C1 segment of cervical spinal cord (tissue), 14 donors: ENCODE data around the gene WWOX.

ENCODE experiments used
- DNase-seq, 14 donors: peaks; one replicate each; lab custom pipeline; 2025; lab: John Stamatoyannopoulos, UW

The WWOX gene

GRCh38 chr16:78194948-78195347 is 95.5 kb downstream of the WWOX start:
- DNase-seq = no peak

- DNase-seq = no peak
These were observed 96.3 kb downstream of the WWOX start for GRCh38 chr16:78195797-78196196.

- DNase-seq = no peak
These were observed 97.0 kb downstream of the WWOX start for GRCh38 chr16:78196502-78196901.

GRCh38 chr16:78198288-78198687 is 98.8 kb downstream of the WWOX start:
- no peak for DNase-seq

GRCh38 chr16:78199325-78200022 is 100.0 kb downstream of the WWOX start:
- no peak for DNase-seq

- no peak for DNase-seq
These were observed 100.6 kb downstream of the WWOX start for GRCh38 chr16:78200023-78200389.

GRCh38 chr16:78200623-78201096 is 101.2 kb downstream of the WWOX start:
- no peak for DNase-seq

GRCh38 chr16:78205506-78205905 is 106.1 kb downstream of the WWOX start:
- DNase-seq = no peak

GRCh38 chr16:78206623-78207223 is 107.3 kb downstream of the WWOX start:
- no peak for DNase-seq

GRCh38 chr16:78209951-78210661 is 110.7 kb downstream of the WWOX start:
- DNase-seq = no peak

GRCh38 chr16:78211020-78211599 is 111.7 kb downstream of the WWOX start:
- no peak for DNase-seq

GRCh38 chr16:78211946-78212345 is 112.5 kb downstream of the WWOX start:
- no peak for DNase-seq

GRCh38 chr16:78212674-78213073 is 113.2 kb downstream of the WWOX start:
- DNase-seq = no peak

GRCh38 chr16:78213751-78214150 is 114.3 kb downstream of the WWOX start:
- DNase-seq = no peak

- DNase-seq = no peak
These were observed 115.8 kb downstream of the WWOX start for GRCh38 chr16:78215222-78215621.

GRCh38 chr16:78216166-78216745 is 116.8 kb downstream of the WWOX start:
- no peak for DNase-seq

GRCh38 chr16:78217276-78217675 is 117.8 kb downstream of the WWOX start:
- DNase-seq = no peak

GRCh38 chr16:78218279-78218678 is 118.8 kb downstream of the WWOX start:
- DNase-seq = no peak

GRCh38 chr16:78218856-78219651 is 119.6 kb downstream of the WWOX start:
- no peak for DNase-seq

GRCh38 chr16:78220571-78220970 is 121.1 kb downstream of the WWOX start:
- DNase-seq = no peak

- no peak for DNase-seq
These were observed 122.4 kb downstream of the WWOX start for GRCh38 chr16:78221892-78222291.
